Adrenal gland (tissue), 5 donors: ENCODE measurements around the gene MPL.

Experiments
- CTCF ChIP-seq, 6 experiments: fragments of 450-650 bp in 4 of 6; fragments of 200-600 bp in 2 of 6; sonication (generic) in 1 of 6; IDR thresholded peaks; 1 replicate in 5 of 6; 2 replicates in 1 of 6; pipeline versions ENCODE4 v1.5.1 to v1.8.0; 2016 to 2021; ENCODE audit warnings: antibody characterized with exemption in 6 of 6, mild to moderate bottlenecking in 2 of 6, moderate library complexity in 1 of 6
- POLR2A ChIP-seq, 2 donors: fragments of 450-650 bp; IDR thresholded peaks; one replicate each; pipeline ENCODE4 v1.6.1; 2017; ENCODE audit warnings: antibody characterized with exemption in 2 of 2, mild to moderate bottlenecking in 2 of 2, moderate library complexity in 1 of 2
- donor health status: DM: no; HTN: no; CAD: no.

- no peak for TF ChIP-seq CTCF (IDR thresholded peaks at IDR 0.05)
- TF ChIP-seq POLR2A (IDR thresholded peaks at IDR 0.05): no peak
Observed at GRCh38 chr1:43322506-43322905, 15.1 kb upstream of the MPL start.
